ENCODE data around the gene ATP6V0A1. TPM values are rescaled to one million over a fixed set of nuclear protein-coding genes. Genes with fewer than 3 reads are reported as not detected.

The ATP6V0A1 gene
- total RNA-seq, 2 donors from 2014 or later = 77.6 to 93.0 TPM

DNA sequence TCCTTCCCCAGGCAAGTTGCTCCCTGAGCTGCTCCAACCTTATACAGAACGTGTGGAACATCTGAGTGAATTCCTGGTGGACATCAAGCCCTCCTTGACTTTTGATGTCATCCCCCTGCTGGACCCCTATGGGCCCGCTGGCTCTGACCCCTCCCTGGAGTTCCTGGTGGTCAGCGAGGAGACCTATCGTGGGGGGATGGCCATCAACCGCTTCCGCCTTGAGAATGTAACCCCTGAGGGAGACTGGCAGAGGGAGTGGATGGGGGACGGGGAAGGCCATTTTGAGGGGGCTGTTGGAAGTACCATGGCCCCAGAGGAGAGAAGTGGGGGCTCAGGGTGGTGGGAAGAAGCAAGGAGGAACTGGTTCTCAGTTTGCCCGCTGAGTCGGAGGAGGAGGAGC is 105.3 kb downstream of the ATP6V0A1 start:
- intact Hi-C loops (cut with DNase I) = no loop called here
- Histone ChIP-seq H3K4me3 (no peak overlapping the region), H3K27me3 (no peaks in the 10 kb centered on the region), H3K9me3 (no peaks in the 10 kb centered on the region), H3K4me1 (peaks cover 24% of the 10 kb centered on the region), H3K36me3 (peaks cover 4% of the 10 kb centered on the region), H3K9ac (ENCODE audit: low read depth in 2 of 2, low read length in 2 of 2) (peak overlapping the region in 1 of 2 donors; percentile 89), H3K27ac (no peak overlapping the region)
- TF ChIP-seq, protein P1, sequence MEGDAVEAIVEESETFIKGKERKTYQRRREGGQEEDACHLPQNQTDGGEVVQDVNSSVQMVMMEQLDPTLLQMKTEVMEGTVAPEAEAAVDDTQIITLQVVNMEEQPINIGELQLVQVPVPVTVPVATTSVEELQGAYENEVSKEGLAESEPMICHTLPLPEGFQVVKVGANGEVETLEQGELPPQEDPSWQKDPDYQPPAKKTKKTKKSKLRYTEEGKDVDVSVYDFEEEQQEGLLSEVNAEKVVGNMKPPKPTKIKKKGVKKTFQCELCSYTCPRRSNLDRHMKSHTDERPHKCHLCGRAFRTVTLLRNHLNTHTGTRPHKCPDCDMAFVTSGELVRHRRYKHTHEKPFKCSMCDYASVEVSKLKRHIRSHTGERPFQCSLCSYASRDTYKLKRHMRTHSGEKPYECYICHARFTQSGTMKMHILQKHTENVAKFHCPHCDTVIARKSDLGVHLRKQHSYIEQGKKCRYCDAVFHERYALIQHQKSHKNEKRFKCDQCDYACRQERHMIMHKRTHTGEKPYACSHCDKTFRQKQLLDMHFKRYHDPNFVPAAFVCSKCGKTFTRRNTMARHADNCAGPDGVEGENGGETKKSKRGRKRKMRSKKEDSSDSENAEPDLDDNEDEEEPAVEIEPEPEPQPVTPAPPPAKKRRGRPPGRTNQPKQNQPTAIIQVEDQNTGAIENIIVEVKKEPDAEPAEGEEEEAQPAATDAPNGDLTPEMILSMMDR (IDR thresholded peaks at IDR 0.05) = no peak
- no peak for DNase-seq

DNA sequence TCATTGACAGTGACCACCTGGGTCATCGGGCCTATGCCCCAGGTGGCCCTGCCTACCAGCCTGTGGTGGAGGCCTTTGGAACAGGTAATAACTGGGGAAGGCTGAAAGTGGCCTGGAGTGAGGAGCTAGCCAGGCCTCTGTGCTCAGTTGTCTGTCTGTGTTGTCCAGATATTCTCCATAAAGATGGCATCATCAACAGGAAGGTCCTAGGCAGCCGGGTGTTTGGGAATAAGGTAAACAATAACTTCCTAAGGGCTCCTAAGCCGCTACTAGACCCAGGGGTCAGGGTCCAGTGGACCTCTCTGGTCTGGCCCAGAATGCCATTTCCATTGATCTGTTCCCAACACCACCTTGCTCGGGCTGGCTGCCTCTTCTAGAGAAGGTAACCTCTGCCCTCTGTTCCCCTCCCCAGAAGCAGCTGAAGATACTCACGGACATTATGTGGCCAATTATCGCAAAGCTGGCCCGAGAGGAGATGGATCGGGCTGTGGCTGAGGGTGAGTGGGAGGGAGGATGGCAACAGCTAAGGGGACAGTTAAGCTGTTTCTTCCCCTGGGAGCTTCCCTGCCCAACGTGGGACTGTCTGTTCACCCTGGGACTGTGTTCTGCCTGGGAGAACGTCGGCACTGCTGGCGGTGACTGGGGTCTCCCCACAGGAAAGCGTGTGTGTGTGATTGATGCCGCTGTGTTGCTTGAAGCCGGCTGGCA is 106.3 kb downstream of the ATP6V0A1 start:
- Histone ChIP-seq H3K27me3 (no peaks in the 10 kb centered on the region), H3K4me1 (peaks cover 24% of the 10 kb centered on the region), H3K9me3 (no peaks in the 10 kb centered on the region), H3K27ac (no peak overlapping the region), H3K36me3 (peaks cover 4% of the 10 kb centered on the region), H3K4me3 (no peak overlapping the region), H3K9ac (ENCODE audit: low read depth in 2 of 2, low read length in 2 of 2) (no peak overlapping the region)
- TF ChIP-seq, protein P1 (IDR thresholded peaks at IDR 0.05) = no peak
- intact Hi-C loops (cut with DNase I) = no loop called here
- DNase-seq = no peak

DNA sequence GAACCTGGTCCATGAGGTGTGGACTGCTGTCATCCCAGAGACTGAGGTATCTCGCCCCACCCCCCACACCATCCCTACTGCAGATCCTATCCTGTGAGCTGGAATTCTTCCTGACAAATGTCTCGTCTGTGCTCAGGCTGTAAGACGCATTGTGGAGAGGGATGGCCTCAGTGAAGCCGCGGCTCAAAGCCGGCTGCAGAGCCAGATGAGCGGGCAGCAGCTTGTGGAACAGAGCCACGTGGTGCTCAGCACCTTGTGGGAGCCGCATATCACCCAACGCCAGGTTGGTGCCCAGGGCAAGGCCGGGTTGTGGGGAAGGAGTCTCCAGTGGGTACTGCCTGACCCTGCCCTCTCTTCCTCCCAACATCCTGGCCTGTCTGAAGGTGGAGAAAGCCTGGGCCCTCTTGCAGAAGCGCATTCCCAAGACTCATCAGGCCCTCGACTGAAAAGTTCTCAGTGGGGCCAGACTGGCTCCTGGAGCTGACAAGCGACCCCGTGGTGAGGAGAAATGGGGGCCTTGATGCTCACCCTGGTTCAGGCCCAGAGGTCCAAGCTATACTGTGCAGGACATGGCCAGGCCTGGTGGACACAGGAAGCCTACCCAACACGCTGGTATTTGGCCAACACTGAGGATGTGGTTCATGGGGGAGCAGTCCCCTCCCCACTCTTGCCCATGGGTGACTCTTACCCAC is 107.0 kb downstream of the ATP6V0A1 start:
- Histone ChIP-seq H3K27me3 (no peaks in the 10 kb centered on the region), H3K27ac (peak overlapping the region; percentile 87), H3K36me3 (peaks cover 4% of the 10 kb centered on the region), H3K4me3 (no peak overlapping the region), H3K9ac (ENCODE audit: low read depth in 2 of 2, low read length in 2 of 2) (peak overlapping the region in 1 of 2 donors; percentile 92), H3K9me3 (no peaks in the 10 kb centered on the region), H3K4me1 (peaks cover 24% of the 10 kb centered on the region)
- TF ChIP-seq, protein P1 (IDR thresholded peaks at IDR 0.05) = no peak
- DNase-seq = no peak
- intact Hi-C loops (cut with DNase I) = no loop called here

DNA sequence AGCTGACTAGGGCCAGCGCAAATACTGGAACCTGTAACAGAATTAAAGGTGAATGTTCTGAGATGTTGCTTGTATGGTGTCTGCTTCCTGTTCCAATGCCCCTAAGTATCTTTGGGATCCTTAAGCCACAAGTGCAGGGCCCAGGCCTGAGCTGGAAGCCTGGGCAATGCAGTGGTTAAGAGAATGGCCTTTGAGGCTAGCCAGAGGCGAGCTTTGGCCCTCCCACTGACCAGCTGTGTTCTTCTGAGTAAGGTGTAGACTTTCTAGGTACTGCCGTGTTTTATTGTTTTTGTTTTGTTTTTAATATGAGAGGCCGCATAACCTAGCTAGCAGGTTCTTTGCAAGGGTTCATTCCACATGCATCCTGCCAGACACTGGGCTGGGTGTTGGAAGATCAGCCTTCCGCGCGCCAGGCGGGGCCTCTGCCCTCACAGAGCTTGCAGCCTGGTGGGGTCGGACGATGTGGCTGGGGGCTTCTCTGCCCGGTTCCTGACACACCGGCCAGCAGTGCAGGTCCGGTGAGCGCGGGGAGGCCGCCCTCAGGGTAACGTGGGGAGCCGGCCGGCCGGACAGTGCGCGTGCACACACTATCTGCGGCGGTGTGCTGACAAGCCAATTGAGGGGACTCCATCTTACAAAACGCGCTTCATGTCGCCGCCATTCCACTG is 107.7 kb downstream of the ATP6V0A1 start:
- DNase-seq = no peak
- no peaks in the 10 kb centered on the region for H3K9me3 ChIP-seq
- H3K27ac ChIP-seq = peak overlapping the region; percentile 87
- intact Hi-C loops (cut with DNase I) = no loop called here
- peaks cover 11% of the 10 kb centered on the region for H3K36me3 ChIP-seq
- peaks cover 24% of the 10 kb centered on the region for H3K4me1 ChIP-seq
- TF ChIP-seq, protein P1 (IDR thresholded peaks at IDR 0.05) = no peak
- peak overlapping the region; percentile 61 for H3K4me3 ChIP-seq
- peak overlapping the region; percentile 66 to 92 for H3K9ac ChIP-seq (ENCODE audit: low read depth in 2 of 2, low read length in 2 of 2)
- no peaks in the 10 kb centered on the region for H3K27me3 ChIP-seq

DNA sequence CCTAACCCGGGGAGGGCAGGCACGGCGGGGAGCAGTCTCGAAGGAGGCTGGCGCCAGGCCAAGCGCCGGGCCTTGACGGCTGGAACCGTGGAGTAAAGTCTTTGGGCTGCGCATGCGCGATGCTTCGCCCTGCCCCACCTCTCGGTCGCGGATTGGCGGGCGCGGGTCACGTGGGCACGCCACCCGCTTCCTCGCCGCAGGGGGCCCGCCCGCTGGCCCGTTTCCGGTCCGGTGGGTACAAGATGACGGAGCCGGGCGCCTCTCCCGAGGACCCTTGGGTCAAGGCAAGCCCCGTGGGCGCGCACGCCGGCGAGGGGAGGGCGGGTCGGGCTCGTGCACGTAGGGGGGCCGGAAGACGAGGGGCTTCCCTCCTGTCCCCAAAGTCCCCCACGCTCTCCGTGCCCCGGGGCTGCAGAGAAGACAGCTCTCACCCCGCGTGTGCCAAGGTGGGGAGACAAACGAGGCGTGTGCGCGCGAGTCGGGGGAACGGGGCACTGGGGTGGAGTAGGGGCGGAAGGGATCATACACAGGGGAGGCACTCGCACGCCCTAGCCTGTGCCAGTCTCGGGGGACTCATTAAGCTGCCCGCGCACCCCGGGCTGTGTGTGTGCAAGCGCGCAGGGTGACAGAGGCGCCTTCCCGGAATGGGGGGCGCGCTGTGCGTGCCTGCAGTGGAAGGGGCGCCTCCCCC is 108.3 kb downstream of the ATP6V0A1 start, which contains the start of gene MLX:
TSS of gene MLX (plus strand) at position 218 of the 691 bp plus-strand sequence. CDS start at position 243, 25 bp downstream.
- Histone ChIP-seq H3K27ac (peak within 1 kb of the TSS; percentile 87), H3K36me3 (peaks cover 18% of the 10 kb centered on the region), H3K4me1 (peaks cover 24% of the 10 kb centered on the region), H3K27me3 (no peaks in the 10 kb centered on the region), H3K4me3 (peak within 1 kb of the TSS; percentile 61), H3K9me3 (no peaks in the 10 kb centered on the region), H3K9ac (ENCODE audit: low read depth in 2 of 2, low read length in 2 of 2) (peak within 1 kb of the TSS; percentile 92)
- TF ChIP-seq, protein P1 (IDR thresholded peaks at IDR 0.05) = no peak
- intact Hi-C loops (cut with DNase I) = no loop called here
- DNase-seq = peak; percentile 95

All from colonic mucosa (tissue), 4 donors.